ENCODE data around the gene CLASP1.
"Not testable (repeated sequence)": the region's sequence is repeated elsewhere in the genome, so short reads cannot be mapped to it uniquely, and the experiment has no call there.

The CLASP1 gene

GRCh38 chr2:121408641-121409040, 240.6 kb downstream of the CLASP1 start:
- DNase-seq = no peak

- no peak for DNase-seq
Observed at GRCh38 chr2:121405233-121405632, 244.0 kb downstream of the CLASP1 start.

GRCh38 chr2:121400201-121400600, 249.1 kb downstream of the CLASP1 start:
- no peak for DNase-seq

- DNase-seq = peak; percentile 49
Observed at GRCh38 chr2:121398853-121399252, 250.4 kb downstream of the CLASP1 start.

DNA sequence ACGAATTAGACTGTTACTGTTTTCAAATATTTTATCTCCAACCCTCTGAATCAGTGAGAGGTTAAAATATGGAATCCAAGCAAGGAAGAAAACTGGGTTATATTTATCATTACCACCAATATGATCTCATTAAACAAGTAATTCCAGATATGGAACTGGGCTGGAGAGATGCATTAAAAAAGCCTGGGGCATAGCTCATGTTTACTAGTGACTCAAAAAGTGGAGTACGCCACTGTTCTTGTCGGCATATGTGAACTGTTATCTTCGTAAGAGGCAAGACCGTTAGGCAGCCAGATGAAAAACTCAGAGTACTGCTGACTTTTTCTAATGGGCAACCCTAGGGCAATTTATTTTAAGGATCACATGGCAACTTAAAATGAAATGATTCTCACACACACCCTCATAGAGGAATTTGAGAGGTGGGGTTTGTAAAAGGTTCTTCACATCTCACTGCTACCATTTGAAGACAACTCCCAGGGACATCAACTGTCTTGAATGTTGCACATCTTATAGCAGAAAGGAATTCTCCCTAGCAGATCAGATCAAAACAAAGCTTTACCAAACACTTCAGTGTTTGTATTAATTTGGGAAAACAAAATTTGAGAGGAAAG, 259.1 kb downstream of the CLASP1 start:
- DNase-seq = no peak

GRCh38 chr2:121388371-121388770, 260.9 kb downstream of the CLASP1 start:
- DNase-seq = no peak

GRCh38 chr2:121387591-121388325, 261.5 kb downstream of the CLASP1 start:
- DNase-seq = no peak

DNA sequence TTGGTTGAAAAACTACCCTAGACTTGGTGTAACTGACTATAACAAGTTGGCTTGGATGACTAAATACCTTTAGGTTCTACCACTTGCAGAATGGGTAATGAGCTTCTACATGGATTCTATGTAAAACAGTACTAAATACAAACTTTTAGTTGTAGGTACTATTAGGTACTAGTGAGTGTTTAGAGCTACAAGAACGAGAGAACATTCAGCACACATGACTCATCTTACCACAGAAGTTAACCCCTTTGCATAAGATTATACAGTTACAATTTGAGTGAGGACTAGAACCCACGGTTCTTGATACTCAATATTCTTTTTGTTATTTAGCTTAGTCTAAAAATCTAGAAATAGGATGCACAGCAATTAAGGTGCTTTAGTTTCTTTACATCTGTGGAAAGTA, 262.6 kb downstream of the CLASP1 start:
- no peak for DNase-seq

- no peak for DNase-seq
Observed at GRCh38 chr2:121386102-121386501, 263.2 kb downstream of the CLASP1 start.

DNA sequence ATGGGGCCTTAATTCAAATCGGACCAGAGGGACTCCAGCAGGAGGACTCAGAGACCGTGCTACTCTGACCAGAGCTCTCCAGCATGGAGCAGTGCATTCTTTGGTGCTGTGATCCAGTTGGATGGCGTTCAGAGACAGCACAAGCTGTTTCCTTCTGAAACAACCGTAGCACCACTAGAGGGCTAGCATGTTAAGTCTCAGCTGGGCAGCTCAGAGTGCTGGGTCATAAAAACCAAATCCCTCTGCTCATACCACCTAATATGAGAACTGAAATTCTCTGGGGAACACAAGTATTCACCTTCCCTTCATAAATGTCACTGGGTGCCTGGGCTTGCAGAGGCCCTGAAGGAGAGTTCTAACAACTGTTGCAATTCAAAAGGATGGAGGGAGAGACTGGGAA, 266.5 kb downstream of the CLASP1 start:
- DNase-seq = no peak

DNA sequence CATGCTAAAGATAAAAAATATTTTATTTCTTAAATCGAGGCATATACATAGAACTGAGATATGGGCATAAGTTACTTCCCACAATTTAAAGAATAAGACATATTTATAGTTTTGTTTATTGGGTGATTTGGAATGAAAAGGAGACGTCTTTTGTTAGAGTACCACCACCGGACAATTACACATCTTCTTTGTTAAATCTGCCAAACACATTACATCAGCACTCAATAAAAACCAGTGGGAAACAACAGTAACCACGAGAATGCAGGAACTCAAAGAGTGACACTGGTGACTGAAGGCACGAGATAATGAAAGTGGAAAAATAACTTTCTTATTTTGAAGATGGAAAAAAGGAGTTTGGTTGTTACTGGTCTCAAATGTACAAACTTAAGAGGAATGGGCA, 271.6 kb downstream of the CLASP1 start:
- no peak for DNase-seq

- DNase-seq = no peak
Observed at GRCh38 chr2:121376535-121377250, 272.6 kb downstream of the CLASP1 start.

- no peak for DNase-seq
Observed at GRCh38 chr2:121375621-121376159, 273.6 kb downstream of the CLASP1 start.

DNA sequence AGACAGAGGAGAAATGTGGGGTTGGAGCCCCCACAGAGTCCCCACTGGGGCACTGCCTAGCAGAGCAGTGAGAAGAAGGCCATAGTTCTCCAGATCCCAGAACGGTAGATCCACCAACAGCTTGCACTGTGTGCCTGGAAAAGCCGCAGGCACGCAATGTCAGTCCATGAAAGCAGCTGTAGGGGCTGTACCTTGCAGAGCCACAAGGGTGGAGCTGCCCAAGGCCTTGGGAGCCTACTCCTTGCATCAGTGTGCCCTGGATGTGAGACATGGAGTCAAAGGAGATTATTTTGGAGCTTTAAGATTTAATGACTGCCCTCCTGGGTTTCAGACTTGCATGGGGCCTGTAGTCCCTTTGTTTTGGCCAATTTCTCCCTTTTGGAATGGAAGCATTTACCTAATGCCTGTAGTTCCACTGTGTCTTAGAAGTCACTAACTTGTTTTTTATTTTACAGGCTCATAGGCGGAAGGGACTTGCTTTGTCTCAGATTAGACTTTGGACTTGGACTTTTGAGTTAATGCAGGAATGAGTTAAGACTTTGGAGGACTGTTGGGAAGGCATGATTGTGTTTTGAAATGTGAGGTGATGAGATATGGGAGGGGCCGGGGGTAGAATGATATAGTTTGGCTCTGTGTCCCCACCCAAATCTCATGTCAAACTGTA, 274.7 kb downstream of the CLASP1 start:
- not testable (repeated sequence) for DNase-seq

- DNase-seq = peak; percentile 71
Observed at GRCh38 chr2:121372721-121373353, 276.4 kb downstream of the CLASP1 start.

DNA sequence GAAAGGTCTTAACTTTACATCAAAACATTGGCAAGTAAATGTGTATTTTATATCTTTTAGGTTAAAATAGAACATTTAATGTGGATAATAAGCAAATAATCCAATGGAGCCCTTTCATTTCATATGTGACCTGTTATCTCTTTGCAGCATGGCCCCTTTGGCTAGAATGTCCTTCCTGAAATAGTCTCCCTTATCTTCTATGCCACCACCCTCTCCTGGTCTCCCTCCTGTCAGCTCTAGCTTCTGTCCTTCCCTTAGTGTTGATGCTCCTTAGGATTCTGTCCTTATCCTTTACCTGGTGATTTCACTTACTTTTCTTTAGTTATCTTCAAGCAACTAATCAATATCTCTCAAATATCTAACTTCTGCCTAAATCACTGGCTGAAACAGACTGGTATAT, 277.2 kb downstream of the CLASP1 start:
- DNase-seq = no peak

DNA sequence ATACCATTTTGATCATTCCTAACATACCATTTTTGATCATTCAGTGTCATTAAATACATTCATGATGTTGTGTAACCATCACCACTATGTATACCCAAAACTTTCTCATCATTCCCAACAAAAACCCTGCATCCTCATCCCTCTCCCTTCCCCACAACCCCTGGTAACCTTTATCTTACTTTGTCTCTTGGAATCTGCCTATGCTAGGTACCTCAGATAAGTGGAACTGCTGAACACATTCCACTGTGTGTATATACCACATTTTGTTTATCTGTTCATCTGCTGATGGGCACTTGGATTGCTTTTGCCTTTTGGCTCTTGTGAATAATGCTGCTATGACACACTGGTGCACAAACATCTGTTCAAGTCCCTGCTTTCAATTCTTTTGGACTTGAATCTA, 280.4 kb downstream of the CLASP1 start:
- DNase-seq = no peak

DNA sequence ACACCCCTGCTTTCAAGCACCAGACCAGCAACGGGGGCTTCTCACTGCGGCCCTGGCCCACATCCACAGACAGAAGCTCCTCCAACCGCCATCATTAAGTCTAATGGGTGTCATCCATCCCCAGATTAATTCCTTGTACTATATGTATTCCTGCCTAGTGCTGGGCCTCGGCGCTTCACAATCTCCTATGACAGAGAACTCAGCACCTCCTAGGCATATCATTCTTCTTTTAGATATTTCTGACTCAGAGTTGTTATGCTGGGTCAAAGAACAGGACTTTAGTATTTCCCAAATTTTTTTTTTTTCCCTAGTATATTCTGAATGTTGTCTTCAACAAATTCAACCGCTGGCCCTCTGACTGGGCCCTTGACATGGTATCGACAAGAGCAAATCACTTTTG, 281.1 kb downstream of the CLASP1 start:
- no peak for DNase-seq

DNA sequence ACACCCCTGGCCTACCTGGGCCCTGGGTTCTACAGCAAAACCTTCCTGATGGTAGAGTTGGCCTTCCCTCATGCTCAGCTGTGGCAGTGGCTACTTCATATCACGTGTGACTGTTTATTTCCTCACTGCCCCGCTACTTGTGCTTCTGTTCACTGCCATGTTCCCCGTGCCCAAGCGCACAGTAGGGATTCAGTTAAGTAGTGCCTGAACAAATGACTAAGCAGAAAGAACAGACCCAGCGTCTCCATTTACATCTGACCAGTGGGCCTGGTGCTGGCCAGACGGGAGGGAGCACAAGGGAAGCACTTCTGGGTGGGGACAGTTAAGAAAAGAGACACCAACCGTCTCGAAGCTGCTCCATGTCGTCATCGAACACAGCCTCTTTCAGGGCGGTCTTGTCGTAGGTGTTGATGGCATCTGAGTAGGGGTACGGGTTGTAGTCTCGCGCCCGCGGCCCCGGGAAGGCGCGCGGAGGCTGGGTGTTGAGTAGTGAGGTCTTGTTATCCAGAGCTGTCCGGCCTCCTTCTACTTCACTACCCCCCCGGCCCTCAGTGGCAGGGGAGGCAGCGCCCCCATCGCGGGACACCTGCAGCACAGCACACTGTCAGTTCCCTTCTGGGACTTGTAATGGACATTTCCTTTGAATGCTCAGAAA, 281.9 kb downstream of the CLASP1 start:
- no peak for DNase-seq

- no peak for DNase-seq
Observed at GRCh38 chr2:121366040-121366439, 283.2 kb downstream of the CLASP1 start.

DNA sequence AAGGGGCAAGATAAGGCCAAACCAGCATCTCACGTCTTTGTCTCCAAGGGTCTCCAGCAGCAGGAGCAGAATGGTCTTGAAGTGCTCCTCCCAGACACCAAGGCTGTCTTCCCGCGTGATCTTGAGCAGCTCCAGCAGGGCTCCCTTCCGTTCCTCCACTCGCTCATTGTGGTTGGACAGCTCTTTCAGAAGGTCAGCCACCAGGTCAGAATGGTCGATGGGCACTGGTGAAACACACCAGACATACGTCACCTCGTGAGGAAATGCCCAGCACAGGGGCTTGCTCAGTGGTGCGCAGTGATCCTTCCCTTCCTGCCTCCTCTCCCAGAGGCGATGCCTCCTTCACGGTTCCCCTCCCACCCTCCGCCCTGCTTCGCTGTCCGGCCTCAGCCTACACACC, 284.2 kb downstream of the CLASP1 start:
- DNase-seq = no peak

All from inflammatory macrophage treated with lipopolysaccharide for 4 hours (primary cell).